Right lobe of liver (tissue), 4 donors: Measurements from ENCODE around the gene HSD11B1L.

Source experiments
- POLR2A ChIP-seq: fragments of 450-650 bp; IDR thresholded peaks from one replicate; pipeline ENCODE4 v1.6.1; 2017; ENCODE audit warnings: antibody characterized with exemption, mild to moderate bottlenecking
- TF ChIP-seq, protein P1 (sequence below), 4 donors: fragments of 200-600 bp in 3 of 4; fragments of 450-650 bp in 1 of 4; IDR thresholded peaks; one replicate each; pipeline versions ENCODE4 v1.5.1 to v1.8.0; 2016 to 2022; ENCODE audit warnings: antibody characterized with exemption in 4 of 4, mild to moderate bottlenecking in 2 of 4
- donor health status: DM: no; HTN: no; CAD: no.
- donor health status: DM: no; HTN: no; CAD: no.
- donor health status: DM: no; HTN: yes; CAD: no.

- TF ChIP-seq, protein P1, sequence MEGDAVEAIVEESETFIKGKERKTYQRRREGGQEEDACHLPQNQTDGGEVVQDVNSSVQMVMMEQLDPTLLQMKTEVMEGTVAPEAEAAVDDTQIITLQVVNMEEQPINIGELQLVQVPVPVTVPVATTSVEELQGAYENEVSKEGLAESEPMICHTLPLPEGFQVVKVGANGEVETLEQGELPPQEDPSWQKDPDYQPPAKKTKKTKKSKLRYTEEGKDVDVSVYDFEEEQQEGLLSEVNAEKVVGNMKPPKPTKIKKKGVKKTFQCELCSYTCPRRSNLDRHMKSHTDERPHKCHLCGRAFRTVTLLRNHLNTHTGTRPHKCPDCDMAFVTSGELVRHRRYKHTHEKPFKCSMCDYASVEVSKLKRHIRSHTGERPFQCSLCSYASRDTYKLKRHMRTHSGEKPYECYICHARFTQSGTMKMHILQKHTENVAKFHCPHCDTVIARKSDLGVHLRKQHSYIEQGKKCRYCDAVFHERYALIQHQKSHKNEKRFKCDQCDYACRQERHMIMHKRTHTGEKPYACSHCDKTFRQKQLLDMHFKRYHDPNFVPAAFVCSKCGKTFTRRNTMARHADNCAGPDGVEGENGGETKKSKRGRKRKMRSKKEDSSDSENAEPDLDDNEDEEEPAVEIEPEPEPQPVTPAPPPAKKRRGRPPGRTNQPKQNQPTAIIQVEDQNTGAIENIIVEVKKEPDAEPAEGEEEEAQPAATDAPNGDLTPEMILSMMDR (IDR thresholded peaks at IDR 0.05) = no peak
- no peak for TF ChIP-seq POLR2A
Observed at GRCh38 chr19:5678071-5678718, 2.6 kb upstream of the HSD11B1L start.
